Activated naive CD4-positive, alpha-beta T cell treated with anti-CD3 and anti-CD28 coated beads, Interleukin-2, amount 50 U/mL, for 72 hours (primary cell): ENCODE data around the gene ENTPD3. TPM values are rescaled to one million over a fixed set of nuclear protein-coding genes. Genes with fewer than 3 reads are reported as not detected.

ENCODE experiments used
- ATAC-seq, 2 donors: fragments of 150-1000 bp; cut with Tn5 transposase; 2 replicates each; pipeline ENCODE4 v1.10.0; 2021; ENCODE audit warnings: mild to moderate bottlenecking in 2 of 2, moderate library complexity in 2 of 2
- DNase-seq, 2 donors: peaks; one replicate each; pipeline ENCODE4 v3.0.0; 2021 to 2022; ENCODE audit warnings: low spot score in 2 of 2
- H3K27ac Mint-ChIP-seq, 2 donors: one replicate each; pipeline ENCODE4 v1.8.0; 2022; ENCODE audit warnings: mild to moderate bottlenecking in 2 of 2, mixed read lengths in 2 of 2
- H3K36me3 Mint-ChIP-seq, 2 donors: one replicate each; pipeline ENCODE4 v1.8.0; 2022; ENCODE audit warnings: mixed read lengths in 2 of 2
- H3K9me3 Mint-ChIP-seq, 2 donors: one replicate each; pipeline ENCODE4 v1.8.0; 2022; ENCODE audit warnings: mixed read lengths in 2 of 2
- total RNA-seq, 2 donors: library from RNA; stranded (reverse); gene quantifications; one replicate each; pipeline ENCODE4 v1.2.3, GENCODE V29; 2022

ENTPD3 gene
- total RNA-seq, 2 donors from 2014 or later = not detected

GRCh38 chr3:40470701-40471100, 83.7 kb downstream of the ENTPD3 start:
- no peaks in the 10 kb centered on the region for H3K36me3 Mint-ChIP-seq
- H3K27ac Mint-ChIP-seq = no peak overlapping the region
- DNase-seq (no peak), ATAC-seq (no peak)
- no peaks in the 10 kb centered on the region for H3K9me3 Mint-ChIP-seq

GRCh38 chr3:40476478-40477470, 89.8 kb downstream of the ENTPD3 start, which contains the start of gene ZNF619:
ZNF619 (plus strand) TSS chr3:40477122; CDS start chr3:40477980, 858 bp downstream.
- peak within 1 kb of the TSS; percentile 87 to 97 for H3K27ac Mint-ChIP-seq
- ATAC-seq (peak; percentile 74 to 83), DNase-seq (peak; percentile 54 to 57)
- H3K36me3 Mint-ChIP-seq = no peaks in the 10 kb centered on the region
- H3K9me3 Mint-ChIP-seq = no peaks in the 10 kb centered on the region

- no peak for ATAC-seq
- Mint-ChIP-seq H3K36me3 (peaks cover 0 to 6% of the 10 kb centered on the region in 2 donors), H3K27ac (peak overlapping the region; percentile 87 to 97), H3K9me3 (no peaks in the 10 kb centered on the region)
- no peak for DNase-seq
Observed at GRCh38 chr3:40477666-40478065, 90.7 kb downstream of the ENTPD3 start.

Other genes starting within 250 kb of the ENTPD3 start
- 10 to 100 TPM; 35.4 to 88.2 TPM for gene EIF1B, start 77.5 kb upstream of the ENTPD3 start, total RNA-seq
- gene RPL14, start 70.2 kb downstream of the ENTPD3 start, total RNA-seq = 1,000 to 10,000 TPM; 2,715 to 3,354 TPM
- 1 to 10 TPM in 1 of 2 donors, under 1 TPM in 1; 0.91 to 5.7 TPM for gene ZNF619, start 89.9 kb downstream of the ENTPD3 start, total RNA-seq
- 1 to 10 TPM; 4.3 to 4.9 TPM for gene ZNF620, start 118.9 kb downstream of the ENTPD3 start, total RNA-seq
- 10 to 100 TPM; 21.8 to 25.2 TPM for gene ZNF621, start 137.8 kb downstream of the ENTPD3 start, total RNA-seq